Endothelial cell (in vitro differentiated cells): ENCODE data around the gene NEDD1. TPM values are rescaled to one million over a fixed set of nuclear protein-coding genes. Genes with fewer than 3 reads are reported as not detected.

Source experiments
- DNase-seq: peaks from one replicate; pipeline ENCODE4 v3.0.0; 2021; ENCODE audit warnings: low spot score
- H3K27ac Mint-ChIP-seq: one replicate; pipeline ENCODE4 v1.8.0; 2021; ENCODE audit warnings: mixed read lengths, inconsistent platforms; ENCODE audit not compliant: unreplicated experiment
- H3K27me3 Mint-ChIP-seq: one replicate; pipeline ENCODE4 v1.8.0; 2021; ENCODE audit warnings: mild to moderate bottlenecking, moderate library complexity, mixed read lengths, inconsistent platforms; ENCODE audit not compliant: unreplicated experiment
- H3K36me3 Mint-ChIP-seq: one replicate; pipeline ENCODE4 v1.8.0; 2021; ENCODE audit warnings: mild to moderate bottlenecking, low read depth, mixed read lengths, inconsistent platforms; ENCODE audit not compliant: unreplicated experiment
- H3K4me1 Mint-ChIP-seq: one replicate; pipeline ENCODE4 v1.8.0; 2021; ENCODE audit warnings: mild to moderate bottlenecking, mixed read lengths, inconsistent platforms; ENCODE audit not compliant: unreplicated experiment
- H3K4me3 Mint-ChIP-seq: one replicate; pipeline ENCODE4 v1.8.0; 2021; ENCODE audit warnings: mild to moderate bottlenecking, mixed read lengths, inconsistent platforms; ENCODE audit not compliant: unreplicated experiment
- H3K9me3 Mint-ChIP-seq: one replicate; pipeline ENCODE4 v1.8.0; 2021; ENCODE audit warnings: mixed read lengths, inconsistent platforms; ENCODE audit not compliant: unreplicated experiment
- CTCF ChIP-seq: fragments of 200-600 bp; sonication (generic); IDR thresholded peaks from one replicate; pipeline ENCODE4 v1.5.0; 2021; ENCODE audit warnings: antibody characterized with exemption; ENCODE audit not compliant: unreplicated experiment
- total RNA-seq: library from RNA; stranded (reverse); fragmentation: NEBNext Ultra II Directional; extraction: Animal tissue kit (Norgen Biotek cat#: 25700); gene quantifications from one replicate; pipeline ENCODE4 v1.2.1, GENCODE V29; 2021; ENCODE audit not compliant: unreplicated experiment

NEDD1 gene
- total RNA-seq, 1 donor from 2014 or later = 18.4 TPM

- Mint-ChIP-seq H3K36me3 (no peaks in the 10 kb centered on the region), H3K27ac (no peak overlapping the region), H3K4me3 (no peak overlapping the region), H3K9me3 (no peaks in the 10 kb centered on the region), H3K27me3 (no peaks in the 10 kb centered on the region), H3K4me1 (no peaks in the 10 kb centered on the region)
- no peak for TF ChIP-seq CTCF
- DNase-seq = no peak
Measured at GRCh38 chr12:96878704-96879103, 28.4 kb upstream of the NEDD1 start.

GRCh38 chr12:96879301-96879700 lies 27.8 kb upstream of the NEDD1 start:
- no peak overlapping the region for H3K4me3 Mint-ChIP-seq
- no peaks in the 10 kb centered on the region for H3K27me3 Mint-ChIP-seq
- no peak overlapping the region for H3K27ac Mint-ChIP-seq
- H3K9me3 Mint-ChIP-seq = no peaks in the 10 kb centered on the region
- no peaks in the 10 kb centered on the region for H3K4me1 Mint-ChIP-seq
- H3K36me3 Mint-ChIP-seq = no peaks in the 10 kb centered on the region
- DNase-seq = no peak
- TF ChIP-seq CTCF = no peak

- no peak for DNase-seq
- Mint-ChIP-seq H3K9me3 (no peaks in the 10 kb centered on the region), H3K4me3 (no peak overlapping the region), H3K4me1 (no peaks in the 10 kb centered on the region), H3K27ac (no peak overlapping the region), H3K36me3 (no peaks in the 10 kb centered on the region), H3K27me3 (no peaks in the 10 kb centered on the region)
- TF ChIP-seq CTCF = no peak
Measured at GRCh38 chr12:96880220-96880619, 26.8 kb upstream of the NEDD1 start.

GRCh38 chr12:96881608-96882007 lies 25.4 kb upstream of the NEDD1 start:
- H3K36me3 Mint-ChIP-seq = no peaks in the 10 kb centered on the region
- no peak for DNase-seq
- no peaks in the 10 kb centered on the region for H3K27me3 Mint-ChIP-seq
- no peak overlapping the region for H3K4me3 Mint-ChIP-seq
- H3K27ac Mint-ChIP-seq = no peak overlapping the region
- no peak for TF ChIP-seq CTCF
- no peaks in the 10 kb centered on the region for H3K9me3 Mint-ChIP-seq
- H3K4me1 Mint-ChIP-seq = no peaks in the 10 kb centered on the region

GRCh38 chr12:96882862-96883261 lies 24.2 kb upstream of the NEDD1 start:
- Mint-ChIP-seq H3K9me3 (no peaks in the 10 kb centered on the region), H3K4me1 (no peaks in the 10 kb centered on the region), H3K4me3 (no peak overlapping the region), H3K27ac (no peak overlapping the region), H3K27me3 (no peaks in the 10 kb centered on the region), H3K36me3 (no peaks in the 10 kb centered on the region)
- no peak for TF ChIP-seq CTCF
- DNase-seq = no peak
